GOT3 (cell line): ENCODE results near the gene PLG.
"Not testable (repeated sequence)": the region's sequence is repeated elsewhere in the genome, so short reads cannot be mapped to it uniquely, and the experiment has no call there.

Experiments used
- DNase-seq: peaks from one replicate; lab custom pipeline; 2025; ENCODE audit warnings: mixed read lengths; lab: John Stamatoyannopoulos, UW

PLG gene

GRCh38 chr6:160775792-160776580, 73.9 kb downstream of the PLG start:
- DNase-seq: no peak

- not testable (repeated sequence) for DNase-seq
These were observed 77.1 kb downstream of the PLG start for GRCh38 chr6:160779095-160779494.

GRCh38 chr6:160780656-160781055, 78.6 kb downstream of the PLG start:
- not testable (repeated sequence) for DNase-seq

- DNase-seq: no peak
These were observed 79.3 kb downstream of the PLG start for GRCh38 chr6:160781298-160781697.

- no peak for DNase-seq
These were observed 80.2 kb downstream of the PLG start for GRCh38 chr6:160782228-160782627.

GRCh38 chr6:160783741-160784140, 81.7 kb downstream of the PLG start:
- no peak for DNase-seq

- DNase-seq: not testable (repeated sequence)
These were observed 86.1 kb downstream of the PLG start for GRCh38 chr6:160788126-160788525.

- no peak for DNase-seq
These were observed 86.8 kb downstream of the PLG start for GRCh38 chr6:160788806-160789205.

- no peak for DNase-seq
These were observed 87.4 kb downstream of the PLG start for GRCh38 chr6:160789263-160790027.

GRCh38 chr6:160790028-160790792, 88.2 kb downstream of the PLG start:
- no peak for DNase-seq

- no peak for DNase-seq
These were observed 89.4 kb downstream of the PLG start for GRCh38 chr6:160791459-160791858.

- no peak for DNase-seq
These were observed 90.0 kb downstream of the PLG start for GRCh38 chr6:160791981-160792418.

- DNase-seq: no peak
These were observed 90.7 kb downstream of the PLG start for GRCh38 chr6:160792708-160793107.

- DNase-seq: no peak
These were observed 91.6 kb downstream of the PLG start for GRCh38 chr6:160793652-160794051.

- no peak for DNase-seq
These were observed 93.7 kb downstream of the PLG start for GRCh38 chr6:160795721-160796120.

GRCh38 chr6:160798625-160799024, 96.6 kb downstream of the PLG start:
- DNase-seq: no peak

- DNase-seq: no peak
These were observed 97.9 kb downstream of the PLG start for GRCh38 chr6:160799801-160800506.

GRCh38 chr6:160801418-160801817, 99.4 kb downstream of the PLG start:
- DNase-seq: no peak

- not testable (repeated sequence) for DNase-seq
These were observed 100.0 kb downstream of the PLG start for GRCh38 chr6:160802049-160802448.
